ENCODE measurements around the gene CHAF1B.

DNA sequence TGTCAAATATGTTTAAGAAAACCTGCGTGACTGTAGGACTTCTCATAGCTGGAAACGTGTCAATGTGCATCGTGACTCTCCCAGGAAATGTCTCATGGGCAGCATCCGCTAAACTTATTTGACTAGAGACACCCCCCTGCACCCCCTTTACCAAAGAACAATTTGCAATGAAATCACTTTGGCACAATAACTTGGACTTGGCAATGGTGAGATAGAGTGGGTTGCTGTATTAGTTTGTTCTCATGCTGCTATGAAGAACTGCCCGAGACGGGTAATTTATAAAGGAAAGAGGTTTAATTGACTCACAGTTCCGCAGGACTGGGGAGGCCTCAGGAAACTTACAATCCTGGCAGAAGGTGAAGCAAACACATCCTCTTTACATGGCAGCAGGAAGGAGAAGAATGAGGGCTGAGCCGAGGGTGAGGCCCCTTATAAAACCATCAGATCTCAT, 80.9 kb downstream of the CHAF1B start:
- TF ChIP-seq POLR2AphosphoS5 (IDR thresholded peaks at IDR 0.05; ENCODE audit: low read depth, low read length) (no peak), TAF1 (IDR thresholded peaks at IDR 0.05; ENCODE audit: borderline replicate concordance, low read depth, low read length) (no peak)

Measured in GM12892 (cell line).